Measurements from ENCODE around the gene HLA-DPA1.

HLA-DPA1 gene

DNA sequence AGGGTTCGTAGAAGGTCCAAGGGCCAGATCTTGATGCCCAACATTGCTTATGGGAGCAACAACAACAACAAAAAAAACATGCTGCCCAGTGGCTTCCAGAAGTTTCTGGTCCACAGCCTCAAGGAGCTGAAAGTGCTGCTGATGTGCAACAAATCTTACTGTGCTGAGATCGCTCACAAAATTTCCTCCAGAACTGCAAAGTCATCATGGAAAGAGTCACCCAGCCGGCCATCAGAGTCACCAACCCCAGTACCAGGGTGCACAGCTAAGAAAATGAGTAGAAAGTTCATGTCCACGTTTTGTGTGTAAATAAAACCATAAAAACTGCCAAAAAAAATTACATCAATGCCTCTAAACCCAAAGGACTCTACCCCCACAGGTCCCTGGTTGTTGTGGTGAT lies 6.1 kb upstream of the HLA-DPA1 start:
- Histone ChIP-seq H3K4me3 (ENCODE audit: low read length in 2 of 2) (no peak overlapping the region), H3K27me3 (ENCODE audit: control insufficient read depth in 3 of 3, insufficient read depth in 3 of 3, low read depth in 1 of 3, low read length in 3 of 3) (peaks cover 0 to 24% (median 2%) of the 10 kb centered on the region in 3 experiments), H3K79me1 (ENCODE audit: low read depth, low read length) (no peaks in the 10 kb centered on the region), H3K14ac (ENCODE audit: low read length) (no peak overlapping the region), H3K4ac (ENCODE audit: low read length) (no peak overlapping the region), H4K8ac (ENCODE audit: low read depth, low read length) (no peak overlapping the region), H3K27ac (replicated peaks; ENCODE audit: low read length) (no peak overlapping the region), H3K4me1 (ENCODE audit: control insufficient read depth in 2 of 2, insufficient read depth in 1 of 2, low read depth in 1 of 2, low read length in 2 of 2) (peaks cover 0 to 5% of the 10 kb centered on the region in 2 donors), H3K9me3 (replicated peaks in 1 of 2; ENCODE audit: control insufficient read depth in 2 of 2, insufficient read depth in 1 of 2, low read depth in 1 of 2, low read length in 2 of 2) (no peaks in the 10 kb centered on the region), H2BK5ac (ENCODE audit: low read length) (no peak overlapping the region), H3K23ac (ENCODE audit: low read depth, low read length, poor library complexity) (no peak overlapping the region), H3K18ac (ENCODE audit: low read length) (no peak overlapping the region), H3K4me2 (ENCODE audit: insufficient read depth, low read length, poor library complexity, severe bottlenecking) (no peak overlapping the region), H4K91ac (ENCODE audit: low read depth, low read length, poor library complexity) (no peak overlapping the region), H2BK15ac (ENCODE audit: low read length) (no peak overlapping the region), H2BK120ac (ENCODE audit: low read depth, low read length) (no peak overlapping the region), H3K9ac (ENCODE audit: low read depth, low read length, poor library complexity) (no peak overlapping the region), H2AFZ (ENCODE audit: low read length) (no peak overlapping the region), H2BK12ac (ENCODE audit: low read length) (no peak overlapping the region), H3K36me3 (replicated peaks in 1 of 2; ENCODE audit: control insufficient read depth in 2 of 2, insufficient read depth in 2 of 2, low read length in 2 of 2) (peaks cover 0 to 4% of the 10 kb centered on the region in 2 donors), H2AK5ac (ENCODE audit: low read depth, low read length) (peak overlapping the region; percentile 0)
- no peak for DNase-seq (ENCODE audit: low spot score)
- no CpG with 5 or more reads among the region's 4 CpGs for WGBS, 2 donors (ENCODE audit: extremely low coverage in 2 of 2, insufficient read length in 2 of 2, insufficient replicate concordance in 1 of 2)

DNA sequence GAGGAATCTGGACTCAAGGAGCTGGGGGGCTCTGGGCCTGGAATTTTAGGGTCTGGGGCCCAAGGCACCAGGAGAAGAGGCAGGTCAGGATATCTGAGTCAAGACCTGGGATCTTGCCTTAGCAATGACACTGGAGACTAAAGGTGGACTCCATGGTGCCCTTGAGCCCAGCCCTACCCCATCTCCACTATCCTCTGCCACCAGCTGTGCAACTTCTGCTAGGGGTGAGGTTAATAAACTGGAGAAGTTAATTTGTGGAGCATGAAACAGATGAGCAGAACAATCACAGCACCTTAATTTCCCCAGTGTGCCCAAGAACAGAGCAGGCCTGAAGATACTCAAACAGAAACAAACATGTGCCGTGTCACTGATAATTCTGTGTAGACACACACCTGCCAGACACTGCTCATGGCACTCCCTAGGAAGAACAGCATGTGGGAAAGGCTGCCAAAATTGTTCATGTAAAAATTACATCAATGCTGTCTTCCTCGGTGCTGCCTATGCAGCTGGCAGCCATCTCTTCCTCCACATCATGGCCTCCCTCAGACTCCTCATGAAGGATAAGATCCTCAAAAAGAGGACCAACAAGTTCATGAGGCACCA lies 5.6 kb upstream of the HLA-DPA1 start:
- WGBS, 2 donors (ENCODE audit: extremely low coverage in 2 of 2, insufficient read length in 2 of 2, insufficient replicate concordance in 1 of 2), result no CpG with 5 or more reads among the region's 2 CpGs
- Histone ChIP-seq H3K4ac (ENCODE audit: low read length) (no peak overlapping the region), H3K4me3 (ENCODE audit: low read length in 2 of 2) (no peak overlapping the region), H3K9ac (ENCODE audit: low read depth, low read length, poor library complexity) (no peak overlapping the region), H2BK12ac (ENCODE audit: low read length) (no peak overlapping the region), H3K18ac (ENCODE audit: low read length) (no peak overlapping the region), H3K4me1 (ENCODE audit: control insufficient read depth in 2 of 2, insufficient read depth in 1 of 2, low read depth in 1 of 2, low read length in 2 of 2) (peaks cover 0 to 5% of the 10 kb centered on the region in 2 donors), H4K8ac (ENCODE audit: low read depth, low read length) (no peak overlapping the region), H4K91ac (ENCODE audit: low read depth, low read length, poor library complexity) (no peak overlapping the region), H3K9me3 (replicated peaks in 1 of 2; ENCODE audit: control insufficient read depth in 2 of 2, insufficient read depth in 1 of 2, low read depth in 1 of 2, low read length in 2 of 2) (no peaks in the 10 kb centered on the region), H2AFZ (ENCODE audit: low read length) (no peak overlapping the region), H3K23ac (ENCODE audit: low read depth, low read length, poor library complexity) (no peak overlapping the region), H3K4me2 (ENCODE audit: insufficient read depth, low read length, poor library complexity, severe bottlenecking) (no peak overlapping the region), H3K79me1 (ENCODE audit: low read depth, low read length) (no peaks in the 10 kb centered on the region), H3K14ac (ENCODE audit: low read length) (no peak overlapping the region), H3K27me3 (ENCODE audit: control insufficient read depth in 3 of 3, insufficient read depth in 3 of 3, low read depth in 1 of 3, low read length in 3 of 3) (peaks cover 0 to 24% (median 2%) of the 10 kb centered on the region in 3 experiments), H2BK5ac (ENCODE audit: low read length) (no peak overlapping the region), H2AK5ac (ENCODE audit: low read depth, low read length) (peak overlapping the region; percentile 0), H2BK120ac (ENCODE audit: low read depth, low read length) (no peak overlapping the region), H2BK15ac (ENCODE audit: low read length) (no peak overlapping the region), H3K27ac (replicated peaks; ENCODE audit: low read length) (no peak overlapping the region), H3K36me3 (replicated peaks in 1 of 2; ENCODE audit: control insufficient read depth in 2 of 2, insufficient read depth in 2 of 2, low read length in 2 of 2) (peaks cover 0 to 4% of the 10 kb centered on the region in 2 donors)
- DNase-seq (ENCODE audit: low spot score), result no peak

DNA sequence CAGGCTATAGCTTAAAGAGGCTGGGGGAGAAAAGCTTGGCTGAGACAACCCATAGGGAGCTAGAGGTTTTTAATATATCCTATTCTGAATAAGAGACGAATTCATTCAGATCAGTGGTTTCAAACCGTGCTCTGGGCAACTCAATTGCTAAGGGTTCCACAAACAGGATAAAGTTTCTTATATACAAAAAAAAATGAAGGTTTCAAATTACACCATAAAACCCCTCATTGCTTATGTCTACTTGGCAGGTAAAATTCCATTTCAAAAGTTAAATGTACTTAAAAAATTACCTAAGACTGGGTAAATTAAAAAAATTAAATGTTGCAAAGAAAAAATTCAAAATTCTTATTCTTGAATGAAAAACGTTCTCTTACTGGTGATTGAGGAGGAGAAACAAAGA lies 5.0 kb upstream of the HLA-DPA1 start:
- no CpG with 5 or more reads among the region's 3 CpGs for WGBS, 2 donors (ENCODE audit: extremely low coverage in 2 of 2, insufficient read length in 2 of 2, insufficient replicate concordance in 1 of 2)
- H2BK15ac ChIP-seq (ENCODE audit: low read length), result no peak overlapping the region

DNA sequence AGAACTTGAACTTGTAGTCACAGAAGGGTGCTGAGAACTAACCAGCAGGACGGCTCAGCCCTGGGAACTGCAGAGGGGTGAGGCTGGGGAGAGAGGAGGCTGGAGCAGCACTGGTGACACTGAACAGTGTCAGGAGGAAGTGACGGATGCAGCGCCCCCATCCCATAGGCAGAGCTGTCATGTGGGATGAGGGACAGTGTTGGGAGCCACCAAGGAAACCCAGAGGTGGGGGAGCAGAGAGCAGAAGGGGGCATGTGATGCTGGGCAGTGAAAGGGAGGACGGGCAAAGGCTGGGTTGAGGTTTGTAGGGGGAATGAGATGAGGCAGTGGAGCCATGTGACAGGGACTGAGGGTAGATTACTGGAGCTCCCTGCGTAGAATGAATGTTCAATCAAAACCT lies 4.5 kb upstream of the HLA-DPA1 start:
- Histone ChIP-seq H2BK5ac (ENCODE audit: low read length) (no peak overlapping the region), H2AK5ac (ENCODE audit: low read depth, low read length) (peak overlapping the region; percentile 38), H3K14ac (ENCODE audit: low read length) (no peak overlapping the region), H3K36me3 (replicated peaks in 1 of 2; ENCODE audit: control insufficient read depth in 2 of 2, insufficient read depth in 2 of 2, low read length in 2 of 2) (no peaks in the 10 kb centered on the region), H4K91ac (ENCODE audit: low read depth, low read length, poor library complexity) (peak overlapping the region; percentile 53), H3K27ac (replicated peaks; ENCODE audit: low read length) (no peak overlapping the region), H3K27me3 (ENCODE audit: control insufficient read depth in 3 of 3, insufficient read depth in 3 of 3, low read depth in 1 of 3, low read length in 3 of 3) (peaks cover 0 to 25% (median 2%) of the 10 kb centered on the region in 3 experiments), H3K4me1 (ENCODE audit: control insufficient read depth in 2 of 2, insufficient read depth in 1 of 2, low read depth in 1 of 2, low read length in 2 of 2) (peaks cover 0 to 5% of the 10 kb centered on the region in 2 donors), H3K18ac (ENCODE audit: low read length) (no peak overlapping the region), H3K4me3 (ENCODE audit: low read length in 2 of 2) (no peak overlapping the region), H2BK15ac (ENCODE audit: low read length) (peak overlapping the region; percentile 76), H2AFZ (ENCODE audit: low read length) (no peak overlapping the region), H3K4me2 (ENCODE audit: insufficient read depth, low read length, poor library complexity, severe bottlenecking) (no peak overlapping the region), H2BK120ac (ENCODE audit: low read depth, low read length) (no peak overlapping the region), H2BK12ac (ENCODE audit: low read length) (no peak overlapping the region), H4K8ac (ENCODE audit: low read depth, low read length) (no peak overlapping the region), H3K4ac (ENCODE audit: low read length) (no peak overlapping the region), H3K23ac (ENCODE audit: low read depth, low read length, poor library complexity) (peak overlapping the region; percentile 30), H3K79me1 (ENCODE audit: low read depth, low read length) (no peaks in the 10 kb centered on the region), H3K9ac (ENCODE audit: low read depth, low read length, poor library complexity) (peak overlapping the region; percentile 31), H3K9me3 (replicated peaks in 1 of 2; ENCODE audit: control insufficient read depth in 2 of 2, insufficient read depth in 1 of 2, low read depth in 1 of 2, low read length in 2 of 2) (no peaks in the 10 kb centered on the region)
- no CpG with 5 or more reads among the region's 5 CpGs for WGBS, 2 donors (ENCODE audit: extremely low coverage in 2 of 2, insufficient read length in 2 of 2, insufficient replicate concordance in 1 of 2)
- no peak for DNase-seq (ENCODE audit: low spot score)

More for the DNA sequence above, 5.0 kb upstream of the HLA-DPA1 start:
- H3K4me3 ChIP-seq (ENCODE audit: low read length in 2 of 2), result no peak overlapping the region
- no peaks in the 10 kb centered on the region for H3K9me3 ChIP-seq (replicated peaks in 1 of 2; ENCODE audit: control insufficient read depth in 2 of 2, insufficient read depth in 1 of 2, low read depth in 1 of 2, low read length in 2 of 2)
- H3K4ac ChIP-seq (ENCODE audit: low read length), result no peak overlapping the region
- H3K4me1 ChIP-seq (ENCODE audit: control insufficient read depth in 2 of 2, insufficient read depth in 1 of 2, low read depth in 1 of 2, low read length in 2 of 2), result peaks cover 0 to 5% of the 10 kb centered on the region in 2 donors
- H3K18ac ChIP-seq (ENCODE audit: low read length), result no peak overlapping the region
- no peak for DNase-seq (ENCODE audit: low spot score)
- H2BK5ac ChIP-seq (ENCODE audit: low read length), result no peak overlapping the region
- no peaks in the 10 kb centered on the region for H3K36me3 ChIP-seq (replicated peaks in 1 of 2; ENCODE audit: control insufficient read depth in 2 of 2, insufficient read depth in 2 of 2, low read length in 2 of 2)
- H3K27me3 ChIP-seq (ENCODE audit: control insufficient read depth in 3 of 3, insufficient read depth in 3 of 3, low read depth in 1 of 3, low read length in 3 of 3), result peaks cover 0 to 24% (median 2%) of the 10 kb centered on the region in 3 experiments
- no peak overlapping the region for H2AK5ac ChIP-seq (ENCODE audit: low read depth, low read length)
- H2AFZ ChIP-seq (ENCODE audit: low read length), result no peak overlapping the region
- no peak overlapping the region for H2BK12ac ChIP-seq (ENCODE audit: low read length)
- no peak overlapping the region for H3K9ac ChIP-seq (ENCODE audit: low read depth, low read length, poor library complexity)
- no peak overlapping the region for H2BK120ac ChIP-seq (ENCODE audit: low read depth, low read length)
- no peak overlapping the region for H3K23ac ChIP-seq (ENCODE audit: low read depth, low read length, poor library complexity)
- H4K91ac ChIP-seq (ENCODE audit: low read depth, low read length, poor library complexity), result no peak overlapping the region
- H3K4me2 ChIP-seq (ENCODE audit: insufficient read depth, low read length, poor library complexity, severe bottlenecking), result no peak overlapping the region
- H4K8ac ChIP-seq (ENCODE audit: low read depth, low read length), result no peak overlapping the region
- H3K79me1 ChIP-seq (ENCODE audit: low read depth, low read length), result no peaks in the 10 kb centered on the region
- H3K14ac ChIP-seq (ENCODE audit: low read length), result no peak overlapping the region
- H3K27ac ChIP-seq (replicated peaks; ENCODE audit: low read length), result no peak overlapping the region
